BLaER1 treated with 17β-estradiol and CSF1 and Interleukin-3, amounts not matched to agents 10 nM and 100 nM (cell line): ENCODE data around the gene LRWD1.
"Not testable (repeated sequence)": the region's sequence is repeated elsewhere in the genome, so short reads cannot be mapped to it uniquely, and the experiment has no call there.

Source experiments
- H3K27ac ChIP-seq, 11 experiments: shearing (Covaris generic); formaldehyde crosslinking; 2 replicates each; pipeline ENCODE4 v1.8.1; 2022
- H3K27me3 ChIP-seq, 11 experiments: shearing (Covaris generic); formaldehyde crosslinking; 2 replicates each; pipeline ENCODE4 v1.8.1; 2022
- H3K36me3 ChIP-seq, 11 experiments: shearing (Covaris generic); formaldehyde crosslinking; 2 replicates each; pipeline ENCODE4 v1.8.1; 2022
- H3K4me1 ChIP-seq, 10 experiments: shearing (Covaris generic); formaldehyde crosslinking; 2 replicates each; pipeline ENCODE4 v1.8.1; 2022
- H3K4me2 ChIP-seq, 11 experiments: shearing (Covaris generic); formaldehyde crosslinking; 2 replicates each; pipeline ENCODE4 v1.8.1; 2022
- H3K4me3 ChIP-seq, 10 experiments: shearing (Covaris generic); formaldehyde crosslinking; 2 replicates each; pipeline ENCODE4 v1.8.1; 2022
- H3K9ac ChIP-seq, 11 experiments: shearing (Covaris generic); formaldehyde crosslinking; 2 replicates each; pipeline ENCODE4 v1.8.1; 2022
- H3K9me3 ChIP-seq, 11 experiments: shearing (Covaris generic); formaldehyde crosslinking; replicated peaks in 1 of 11; 2 replicates each; pipeline ENCODE4 v1.8.1; 2022
- H4K20me1 ChIP-seq, 11 experiments: shearing (Covaris generic); formaldehyde crosslinking; 2 replicates each; pipeline ENCODE4 v1.8.1; 2022
- Cebpa-rat ChIP-seq, 11 experiments: shearing (Covaris generic); IDR thresholded peaks; 2 replicates each; pipeline ENCODE4 v1.8.1; 2022

The LRWD1 gene

DNA sequence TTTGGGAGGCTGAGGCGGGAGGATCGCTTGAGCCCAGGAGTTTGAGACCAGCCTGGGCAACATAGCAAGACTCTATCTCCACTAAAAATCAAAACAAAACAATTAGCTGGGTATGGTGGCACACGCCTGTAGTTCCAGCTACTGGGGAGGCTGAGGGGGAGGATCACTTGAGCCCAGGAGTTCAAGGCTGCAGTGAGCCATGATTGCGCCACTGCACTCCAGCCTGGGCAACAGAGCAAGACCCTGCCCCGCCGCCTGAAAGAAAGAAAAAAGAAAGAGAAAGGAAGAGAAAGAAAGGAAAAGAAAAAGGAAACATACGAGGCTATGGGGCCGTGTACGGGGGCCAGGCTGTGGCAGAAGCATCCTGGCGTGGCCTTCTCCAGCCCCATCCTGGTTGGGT is 9.9 kb upstream of the LRWD1 start:
- not testable (repeated sequence) for H3K27me3 ChIP-seq, H3K9me3 ChIP-seq, H3K4me3 ChIP-seq
- peak overlapping the region in 5 of 11 experiments; percentile 8 to 62 (median 55); a peak in 6 of 22 replicates for H3K9ac ChIP-seq
- H3K27ac ChIP-seq: peak overlapping the region in 7 of 11 experiments; percentile 27 to 62 (median 41); a peak in 10 of 22 replicates
- H3K36me3 ChIP-seq: peaks cover 33 to 45% (median 38%) of the 10 kb centered on the region in 11 experiments
- peaks cover 0 to 97% (median 41%) of the 10 kb centered on the region in 11 experiments; a peak in 16 of 22 replicates for H4K20me1 ChIP-seq
- TF ChIP-seq Cebpa-rat (IDR thresholded peaks at IDR 0.05): peak in 2 of 11 experiments; percentile 26 to 60; a peak in 1 of 22 replicates
- H3K4me1 ChIP-seq: peaks cover 23 to 62% (median 50%) of the 10 kb centered on the region in 10 experiments
- H3K4me2 ChIP-seq: peak overlapping the region; percentile 49 to 88 (median 75)

DNA sequence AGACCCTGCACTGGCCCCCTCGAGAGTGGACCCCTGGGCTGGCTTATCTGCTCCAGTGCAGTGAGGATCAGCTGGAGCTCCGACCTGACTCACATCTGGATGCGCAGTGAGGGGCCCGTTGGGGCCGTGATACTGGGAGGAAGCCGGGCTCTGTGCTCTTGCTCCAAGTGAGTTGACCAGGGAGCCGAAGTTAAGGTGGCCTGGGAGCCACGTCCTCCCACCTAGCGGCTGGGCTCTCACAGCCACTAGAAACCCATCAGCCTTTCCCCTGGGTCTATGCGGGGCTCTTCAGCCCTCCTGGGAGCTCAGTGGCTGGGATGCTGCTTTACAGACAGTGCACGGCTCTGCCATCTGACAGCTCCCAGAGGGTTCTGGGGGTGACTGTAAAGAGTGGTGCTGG is 9.2 kb upstream of the LRWD1 start:
- H3K4me3 ChIP-seq: no peak overlapping the region
- H3K9me3 ChIP-seq: no peaks in the 10 kb centered on the region
- TF ChIP-seq Cebpa-rat (IDR thresholded peaks at IDR 0.05): no peak
- peaks cover 23 to 55% (median 43%) of the 10 kb centered on the region in 10 experiments for H3K4me1 ChIP-seq
- peaks cover 0 to 97% (median 35%) of the 10 kb centered on the region in 11 experiments; a peak in 16 of 22 replicates for H4K20me1 ChIP-seq
- peak overlapping the region in 8 of 11 experiments; percentile 8 to 62 (median 38); a peak in 13 of 22 replicates for H3K9ac ChIP-seq
- peak overlapping the region in 5 of 11 experiments; percentile 10 to 62 (median 49); a peak in 5 of 22 replicates for H3K27ac ChIP-seq
- peak overlapping the region; percentile 49 to 88 (median 75) for H3K4me2 ChIP-seq
- no peaks in the 10 kb centered on the region for H3K27me3 ChIP-seq
- peaks cover 33 to 45% (median 38%) of the 10 kb centered on the region in 11 experiments for H3K36me3 ChIP-seq

DNA sequence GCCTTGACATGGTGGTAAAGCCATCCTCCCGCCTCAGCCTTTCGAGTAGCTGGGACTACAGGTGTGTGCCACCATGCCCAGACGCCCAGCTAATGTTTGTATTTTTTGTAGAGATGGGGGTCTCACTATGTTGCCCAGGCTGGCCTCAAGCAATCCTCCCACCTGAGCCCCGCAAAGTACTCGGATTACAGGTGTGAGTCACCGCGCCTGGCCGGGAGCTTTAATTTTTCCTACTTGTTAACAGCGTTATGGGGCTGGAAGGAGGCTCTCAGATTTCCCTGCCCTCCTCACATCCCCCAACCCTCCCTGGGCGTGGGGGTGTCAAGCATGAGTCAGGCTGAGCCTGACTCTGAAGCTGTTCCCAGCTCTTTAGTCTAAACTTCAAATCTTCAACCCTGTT is 8.5 kb upstream of the LRWD1 start:
- Histone ChIP-seq H4K20me1 (peaks cover 0 to 95% (median 27%) of the 10 kb centered on the region in 11 experiments; a peak in 15 of 22 replicates), H3K27me3 (no peaks in the 10 kb centered on the region), H3K9me3 (no peaks in the 10 kb centered on the region), H3K27ac (no peak overlapping the region), H3K9ac (peak overlapping the region in 2 of 11 experiments; percentile 12 to 62; a peak in 3 of 22 replicates), H3K36me3 (peaks cover 33 to 47% (median 38%) of the 10 kb centered on the region in 11 experiments), H3K4me2 (peak overlapping the region in 9 of 11 experiments; percentile 54 to 88 (median 75); a peak in 16 of 22 replicates), H3K4me3 (no peak overlapping the region), H3K4me1 (peaks cover 23 to 48% (median 36%) of the 10 kb centered on the region in 10 experiments)
- no peak for TF ChIP-seq Cebpa-rat (IDR thresholded peaks at IDR 0.05)

DNA sequence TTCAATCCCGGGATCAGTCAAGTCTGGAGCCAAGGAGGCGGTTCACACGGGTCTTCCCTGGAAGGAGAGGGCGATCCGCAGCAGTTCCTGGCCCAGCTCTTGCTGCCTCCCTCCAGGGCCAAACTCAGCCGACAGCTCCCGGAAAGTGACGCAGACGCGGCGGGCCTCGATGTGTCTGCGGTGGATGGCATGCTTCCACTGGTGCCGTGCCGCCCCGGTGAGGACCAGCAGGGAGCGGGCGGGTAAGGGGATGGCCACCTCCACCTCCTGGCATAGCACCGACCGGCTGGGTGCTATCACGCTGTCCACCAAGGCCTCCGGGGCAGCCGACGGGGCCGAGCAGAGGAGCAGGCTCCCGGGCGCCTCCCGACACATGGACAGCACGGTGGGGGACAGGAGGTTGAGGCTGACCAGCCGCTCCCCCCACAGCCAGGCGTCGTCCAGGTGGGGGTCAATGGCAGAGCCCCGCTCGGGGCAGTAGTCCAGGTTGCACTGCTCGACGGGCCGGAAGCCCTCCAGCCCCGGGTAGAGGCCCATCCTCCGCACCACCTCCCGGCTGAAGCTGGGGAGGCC is 7.3 kb upstream of the LRWD1 start:
- Histone ChIP-seq H3K9ac (no peak overlapping the region), H3K4me2 (no peak overlapping the region), H3K4me3 (no peak overlapping the region), H4K20me1 (peaks cover 0 to 84% (median 21%) of the 10 kb centered on the region in 11 experiments; a peak in 15 of 22 replicates), H3K27me3 (no peaks in the 10 kb centered on the region), H3K36me3 (peaks cover 33 to 47% (median 38%) of the 10 kb centered on the region in 11 experiments), H3K9me3 (no peaks in the 10 kb centered on the region), H3K4me1 (peaks cover 23 to 46% (median 31%) of the 10 kb centered on the region in 10 experiments), H3K27ac (no peak overlapping the region)
- TF ChIP-seq Cebpa-rat (IDR thresholded peaks at IDR 0.05): no peak

DNA sequence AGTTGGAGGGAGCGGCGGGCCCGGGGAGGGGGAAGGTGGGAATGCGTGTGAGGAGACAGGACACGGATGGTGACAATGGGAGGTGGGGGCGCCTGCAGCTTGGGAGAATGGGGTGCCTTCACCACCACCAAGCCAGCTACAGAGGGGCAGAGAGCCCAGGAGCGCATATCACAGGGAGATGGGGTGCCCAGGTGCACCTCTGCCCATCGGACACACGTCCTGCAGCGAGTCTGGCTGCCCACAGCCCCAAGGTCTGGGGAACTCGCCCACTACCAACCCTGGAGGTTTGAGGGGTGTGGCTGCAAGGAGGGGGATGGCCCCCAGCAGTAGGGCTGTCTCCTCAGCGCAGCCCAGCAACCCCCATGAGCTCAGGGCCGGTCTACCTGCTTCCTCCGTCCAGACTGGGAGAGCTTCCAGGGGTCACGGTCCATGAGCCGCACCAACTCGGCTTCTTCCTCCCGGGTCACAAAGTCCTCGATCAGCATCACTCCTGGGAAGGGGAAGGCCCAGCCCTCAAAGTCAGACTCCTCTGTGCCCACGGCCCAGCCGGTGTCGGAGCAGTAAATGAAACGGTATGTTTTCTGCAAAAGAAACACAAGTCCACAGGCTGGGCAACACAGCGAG is 5.5 kb upstream of the LRWD1 start:
- Histone ChIP-seq H4K20me1 (peaks cover 0 to 65% (median 21%) of the 10 kb centered on the region in 11 experiments; a peak in 15 of 22 replicates), H3K27me3 (no peaks in the 10 kb centered on the region), H3K4me1 (peaks cover 30 to 50% (median 37%) of the 10 kb centered on the region in 10 experiments), H3K27ac (no peak overlapping the region), H3K4me2 (no peak overlapping the region), H3K9me3 (no peaks in the 10 kb centered on the region), H3K4me3 (no peak overlapping the region), H3K36me3 (peaks cover 33 to 47% (median 38%) of the 10 kb centered on the region in 11 experiments), H3K9ac (no peak overlapping the region)
- no peak for TF ChIP-seq Cebpa-rat (IDR thresholded peaks at IDR 0.05)

DNA sequence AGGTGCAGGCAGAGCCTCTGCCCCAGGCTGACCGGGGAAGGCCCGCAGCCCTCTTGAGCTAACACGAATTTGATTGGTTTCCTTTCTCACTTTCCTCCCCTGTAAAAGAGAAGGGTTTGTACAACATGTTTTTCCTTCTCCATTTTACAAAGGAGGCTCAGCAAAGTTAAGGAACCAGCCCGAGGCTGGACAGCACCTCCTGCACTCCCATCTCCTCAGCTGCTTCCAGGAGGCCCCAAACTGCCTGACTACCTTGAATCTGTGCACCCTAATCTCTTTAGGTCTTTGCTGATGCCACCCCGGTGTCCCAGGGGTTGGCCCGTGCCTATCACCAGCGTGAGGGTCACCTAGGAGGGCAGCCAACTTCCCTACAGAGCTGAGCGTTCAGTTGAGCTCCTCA is 4.3 kb upstream of the LRWD1 start:
- Histone ChIP-seq H4K20me1 (peaks cover 0 to 54% (median 13%) of the 10 kb centered on the region in 11 experiments; a peak in 16 of 22 replicates), H3K9ac (peak overlapping the region in 1 of 11 experiments; percentile 18; a peak in 1 of 22 replicates), H3K27me3 (no peaks in the 10 kb centered on the region), H3K9me3 (no peaks in the 10 kb centered on the region), H3K36me3 (peaks cover 33 to 47% (median 38%) of the 10 kb centered on the region in 11 experiments), H3K4me3 (no peak overlapping the region), H3K4me2 (no peak overlapping the region), H3K4me1 (peaks cover 19 to 42% (median 28%) of the 10 kb centered on the region in 10 experiments), H3K27ac (no peak overlapping the region)
- no peak for TF ChIP-seq Cebpa-rat (IDR thresholded peaks at IDR 0.05)

DNA sequence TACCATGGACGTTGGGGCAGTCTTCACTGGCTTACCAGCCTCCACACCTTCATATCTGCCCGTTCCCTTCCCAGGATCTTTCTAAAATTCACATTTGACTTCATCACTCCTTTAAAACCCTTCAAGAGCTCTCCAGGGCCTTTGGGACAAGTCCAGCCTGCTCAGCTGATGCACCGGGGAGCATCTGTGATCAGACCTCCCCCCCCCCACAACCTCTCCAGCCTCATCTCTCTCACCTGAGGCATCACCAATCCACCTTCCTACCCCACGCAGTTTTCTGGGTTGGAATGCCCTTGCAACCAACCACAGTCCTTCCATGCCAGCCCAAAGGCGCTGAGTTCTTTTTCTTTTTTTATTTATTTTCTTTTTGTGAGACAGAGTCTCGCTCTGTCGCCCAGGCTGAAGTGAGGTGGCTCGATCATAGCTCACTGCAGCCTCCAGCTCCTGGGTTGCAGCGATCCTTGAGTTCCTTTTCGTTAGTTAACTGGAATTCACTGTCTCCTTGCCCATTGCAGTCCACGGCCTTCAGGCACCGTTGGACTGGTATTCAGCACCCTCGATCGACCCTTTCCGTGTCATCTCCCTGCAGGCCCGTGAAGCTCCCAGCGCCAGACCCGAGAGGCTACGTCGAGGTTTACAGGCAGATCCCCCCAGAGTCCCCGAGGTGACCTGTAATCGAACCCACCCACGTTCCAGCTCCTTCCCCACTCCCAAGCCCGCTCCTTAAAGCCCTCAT is 775 bp upstream of the LRWD1 start:
- Histone ChIP-seq H3K4me1 (peaks cover 24 to 63% (median 48%) of the 10 kb centered on the region in 10 experiments), H3K36me3 (peaks cover 4 to 31% (median 17%) of the 10 kb centered on the region in 11 experiments; a peak in 21 of 22 replicates), H4K20me1 (peaks cover 0 to 41% (median 8%) of the 10 kb centered on the region in 11 experiments; a peak in 13 of 22 replicates), H3K9ac (peak overlapping the region; percentile 84 to 94 (median 87)), H3K27ac (peak overlapping the region; percentile 47 to 86 (median 80); a peak in 21 of 22 replicates), H3K27me3 (no peaks in the 10 kb centered on the region), H3K4me2 (peak overlapping the region; percentile 77 to 99 (median 93)), H3K9me3 (no peaks in the 10 kb centered on the region), H3K4me3 (peak overlapping the region; percentile 84 to 99 (median 90))
- no peak for TF ChIP-seq Cebpa-rat (IDR thresholded peaks at IDR 0.05)

DNA sequence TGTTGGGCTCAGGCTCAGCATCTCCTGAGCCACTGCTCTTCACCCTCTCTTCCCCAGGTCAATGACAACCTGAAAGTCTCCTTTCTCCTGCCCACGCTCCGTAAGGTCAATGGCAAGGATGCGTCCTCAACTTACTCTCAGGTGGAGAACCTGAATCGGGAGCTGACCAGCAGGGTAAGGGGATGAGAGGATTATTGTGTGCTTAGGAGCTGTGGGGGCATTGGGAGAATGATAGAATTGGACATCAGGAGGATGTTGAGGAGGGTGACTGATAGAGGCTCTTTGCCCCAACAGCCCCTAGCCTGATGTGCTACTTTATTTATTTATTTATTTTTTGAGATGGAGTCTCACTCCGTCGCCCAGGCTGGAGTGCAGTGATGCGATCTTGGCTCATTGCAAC is 1.3 kb downstream of the LRWD1 start:
- Histone ChIP-seq H3K36me3 (peaks cover 0 to 39% (median 28%) of the 10 kb centered on the region in 11 experiments; a peak in 19 of 22 replicates), H3K4me2 (peak overlapping the region; percentile 77 to 99 (median 93)), H4K20me1 (peaks cover 0 to 56% (median 8%) of the 10 kb centered on the region in 11 experiments; a peak in 13 of 22 replicates), H3K4me3 (peak overlapping the region; percentile 84 to 99 (median 90); a peak in 19 of 20 replicates), H3K4me1 (peaks cover 24 to 66% (median 54%) of the 10 kb centered on the region in 10 experiments), H3K27me3 (no peaks in the 10 kb centered on the region), H3K9ac (peak overlapping the region in 10 of 11 experiments; percentile 84 to 94 (median 88); a peak in 19 of 22 replicates), H3K9me3 (no peaks in the 10 kb centered on the region), H3K27ac (no peak overlapping the region; a peak in 1 of 22 replicates)
- no peak for TF ChIP-seq Cebpa-rat (IDR thresholded peaks at IDR 0.05)
